Stimulated activated CD8-positive, alpha-beta memory T cell treated with anti-CD3 and anti-CD28 coated beads, Interleukin-7, amount 100 ng/mL, for 24 hours (primary cell): Measurements from ENCODE around the gene UCN2.
"Not testable (repeated sequence)": the region's sequence is repeated elsewhere in the genome, so short reads cannot be mapped to it uniquely, and the experiment has no call there.

ENCODE experiments used
- DNase-seq: peaks from one replicate; pipeline ENCODE4 v3.0.0-alpha.2; 2020; ENCODE audit warnings: low read depth

UCN2 gene

GRCh38 chr3:48561045-48561736 is 2.4 kb downstream of the UCN2 start:
- DNase-seq, result no peak

- no peak for DNase-seq
Measured at GRCh38 chr3:48560648-48561018, 2.9 kb downstream of the UCN2 start.

- no peak for DNase-seq
Measured at GRCh38 chr3:48558493-48559134, 5.0 kb downstream of the UCN2 start.

GRCh38 chr3:48556796-48557626 is 6.6 kb downstream of the UCN2 start, which contains the start of gene PFKFB4:
PFKFB4 (minus strand) TSS chr3:48556803; CDS start chr3:48556777, 26 bp downstream.
- peak; percentile 98 for DNase-seq

GRCh38 chr3:48555949-48556795 is 7.4 kb downstream of the UCN2 start:
- no peak for DNase-seq

GRCh38 chr3:48555231-48555948 is 8.2 kb downstream of the UCN2 start:
- no peak for DNase-seq

GRCh38 chr3:48553886-48554845 is 9.4 kb downstream of the UCN2 start:
- DNase-seq, result no peak

- DNase-seq, result no peak
Measured at GRCh38 chr3:48553361-48553760, 10.2 kb downstream of the UCN2 start.

- no peak for DNase-seq
Measured at GRCh38 chr3:48552111-48552951, 11.2 kb downstream of the UCN2 start.

- not testable (repeated sequence) for DNase-seq
Measured at GRCh38 chr3:48551651-48552050, 11.9 kb downstream of the UCN2 start.

- DNase-seq, result peak; percentile 77
Measured at GRCh38 chr3:48548729-48549705, 14.6 kb downstream of the UCN2 start.

- DNase-seq, result no peak
Measured at GRCh38 chr3:48548126-48548525, 15.5 kb downstream of the UCN2 start.

- DNase-seq, result no peak
Measured at GRCh38 chr3:48546203-48546829, 17.3 kb downstream of the UCN2 start.

- no peak for DNase-seq
Measured at GRCh38 chr3:48544141-48544540, 19.4 kb downstream of the UCN2 start.

GRCh38 chr3:48543271-48543866 is 20.2 kb downstream of the UCN2 start:
- no peak for DNase-seq

GRCh38 chr3:48538451-48538850 is 25.1 kb downstream of the UCN2 start:
- no peak for DNase-seq

- no peak for DNase-seq
Measured at GRCh38 chr3:48536785-48537184, 26.8 kb downstream of the UCN2 start.
